Astrocyte of the cerebellum (primary cell): ENCODE results near the gene NEURL3.

Experiments used
- DNase-seq: peaks from one replicate; pipeline ENCODE4 v3.0.0-alpha.2; 2011; ENCODE audit warnings: low read depth
- H3K4me3 ChIP-seq: 2 replicates; pipeline ENCODE4 v1.5.1; 2011; ENCODE audit warnings: mild to moderate bottlenecking, low read depth, low read length, moderate library complexity
- in situ Hi-C: cut with HindIII; loops from 2 replicates; pipeline ENCODE4 v1.10.0; 2017; ENCODE audit warnings: low sequenced_read_pairs
- TF ChIP-seq, protein P1 (sequence below): IDR thresholded peaks from 2 replicates; pipeline ENCODE4 v1.5.1; 2012; ENCODE audit warnings: low read length, low read depth, moderate library complexity, mild to moderate bottlenecking; ENCODE audit errors: missing control alignments

Gene NEURL3

DNA sequence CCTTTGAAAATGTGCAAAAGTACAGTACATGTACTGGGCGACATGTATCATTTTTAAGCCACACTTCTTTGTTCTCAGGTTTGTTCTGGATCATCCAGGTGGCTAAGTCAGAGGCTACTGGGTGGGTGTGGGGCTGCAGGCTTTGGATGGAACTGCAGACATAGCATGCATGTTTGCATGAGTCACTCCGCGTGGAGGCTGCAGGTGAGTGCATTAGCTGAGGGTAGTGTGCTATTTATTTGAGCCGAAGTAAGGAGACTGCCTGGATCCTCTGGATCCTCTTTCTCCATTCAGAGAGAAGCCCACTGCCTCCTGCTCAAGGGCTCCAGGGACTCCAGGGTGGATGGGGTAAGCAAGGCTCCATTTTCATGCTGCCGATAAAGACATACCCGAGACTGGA is 9.4 kb upstream of the NEURL3 start:
- in situ Hi-C loops = no loop called here
- H3K4me3 ChIP-seq = no peak overlapping the region
- TF ChIP-seq, protein P1, sequence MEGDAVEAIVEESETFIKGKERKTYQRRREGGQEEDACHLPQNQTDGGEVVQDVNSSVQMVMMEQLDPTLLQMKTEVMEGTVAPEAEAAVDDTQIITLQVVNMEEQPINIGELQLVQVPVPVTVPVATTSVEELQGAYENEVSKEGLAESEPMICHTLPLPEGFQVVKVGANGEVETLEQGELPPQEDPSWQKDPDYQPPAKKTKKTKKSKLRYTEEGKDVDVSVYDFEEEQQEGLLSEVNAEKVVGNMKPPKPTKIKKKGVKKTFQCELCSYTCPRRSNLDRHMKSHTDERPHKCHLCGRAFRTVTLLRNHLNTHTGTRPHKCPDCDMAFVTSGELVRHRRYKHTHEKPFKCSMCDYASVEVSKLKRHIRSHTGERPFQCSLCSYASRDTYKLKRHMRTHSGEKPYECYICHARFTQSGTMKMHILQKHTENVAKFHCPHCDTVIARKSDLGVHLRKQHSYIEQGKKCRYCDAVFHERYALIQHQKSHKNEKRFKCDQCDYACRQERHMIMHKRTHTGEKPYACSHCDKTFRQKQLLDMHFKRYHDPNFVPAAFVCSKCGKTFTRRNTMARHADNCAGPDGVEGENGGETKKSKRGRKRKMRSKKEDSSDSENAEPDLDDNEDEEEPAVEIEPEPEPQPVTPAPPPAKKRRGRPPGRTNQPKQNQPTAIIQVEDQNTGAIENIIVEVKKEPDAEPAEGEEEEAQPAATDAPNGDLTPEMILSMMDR = no peak
- no peak for DNase-seq

DNA sequence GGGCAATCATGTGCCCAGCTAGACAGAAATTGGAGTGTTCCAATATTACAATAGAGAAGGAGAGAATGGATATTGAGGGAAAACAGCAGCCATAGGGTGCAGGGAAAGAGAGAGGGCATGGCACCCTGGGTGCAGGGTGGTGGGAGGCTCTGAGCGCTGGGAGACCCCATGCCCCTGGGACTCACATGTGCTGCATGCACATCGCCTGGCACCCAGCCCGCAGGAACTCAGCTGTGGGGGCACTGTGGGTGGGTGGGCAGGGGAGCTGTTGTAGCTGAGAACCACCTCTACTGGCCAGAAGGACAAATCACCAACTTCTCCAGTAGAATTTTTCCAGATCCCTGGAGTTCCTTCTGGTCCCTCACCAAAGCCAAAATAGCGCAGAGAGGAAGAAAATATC is 7.2 kb upstream of the NEURL3 start:
- TF ChIP-seq, protein P1 = no peak
- in situ Hi-C loops = no loop called here
- H3K4me3 ChIP-seq = no peak overlapping the region
- DNase-seq = no peak

DNA sequence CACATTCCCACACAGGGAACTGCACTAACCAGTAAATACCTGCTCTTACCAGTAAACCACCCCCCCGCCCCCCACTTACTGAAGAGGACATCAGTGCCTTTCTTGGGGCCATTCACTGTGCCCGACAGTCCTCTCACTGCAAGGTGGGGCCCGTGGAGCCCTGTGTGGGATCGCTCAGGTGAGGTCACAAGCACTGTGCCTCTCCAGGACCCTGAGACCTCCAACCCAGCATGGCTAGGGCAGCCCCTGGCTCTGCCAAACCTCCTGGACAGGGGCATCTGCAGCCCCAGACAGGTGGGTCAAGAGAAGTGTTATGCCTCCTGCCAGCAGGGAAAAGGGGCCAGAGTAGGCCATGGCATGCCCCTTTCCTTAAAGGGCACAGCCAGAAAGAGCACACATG is 6.7 kb upstream of the NEURL3 start:
- no peak overlapping the region for H3K4me3 ChIP-seq
- in situ Hi-C loops = no loop called here
- no peak for DNase-seq
- TF ChIP-seq, protein P1 = no peak

DNA sequence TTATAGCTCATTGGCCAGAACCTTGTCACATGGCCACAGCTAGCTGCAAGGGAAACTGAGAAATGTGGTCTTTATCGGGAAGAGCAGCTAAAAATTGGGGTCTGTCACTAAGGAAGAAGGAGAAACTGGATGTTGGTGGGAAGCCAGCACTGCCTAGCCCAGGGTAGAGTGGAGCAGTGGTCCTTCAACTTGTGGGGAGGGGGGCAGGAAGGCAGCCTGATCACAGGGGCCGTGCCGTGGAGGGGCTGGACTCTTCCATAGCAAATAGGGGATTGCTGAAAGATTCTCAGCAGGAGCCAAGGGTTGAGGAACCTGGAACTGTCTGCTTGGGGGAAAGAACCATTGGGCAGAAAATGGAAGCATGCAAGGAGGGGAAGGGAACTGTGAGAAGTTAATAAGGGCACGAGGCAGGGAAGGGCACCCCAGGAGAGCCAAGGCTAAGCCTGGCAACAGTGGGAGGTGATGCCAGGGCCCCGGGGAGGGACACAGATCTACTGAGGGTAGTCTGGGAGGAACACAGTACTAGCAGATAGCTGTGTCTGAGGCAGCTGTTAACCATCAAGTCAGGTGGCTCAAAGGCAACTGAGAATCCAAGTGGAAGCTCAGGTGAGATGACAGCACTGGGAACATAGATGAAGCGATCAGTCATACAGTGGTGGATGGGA is 5.9 kb upstream of the NEURL3 start:
- in situ Hi-C loops = no loop called here
- DNase-seq = no peak
- no peak overlapping the region for H3K4me3 ChIP-seq
- TF ChIP-seq, protein P1 = no peak

DNA sequence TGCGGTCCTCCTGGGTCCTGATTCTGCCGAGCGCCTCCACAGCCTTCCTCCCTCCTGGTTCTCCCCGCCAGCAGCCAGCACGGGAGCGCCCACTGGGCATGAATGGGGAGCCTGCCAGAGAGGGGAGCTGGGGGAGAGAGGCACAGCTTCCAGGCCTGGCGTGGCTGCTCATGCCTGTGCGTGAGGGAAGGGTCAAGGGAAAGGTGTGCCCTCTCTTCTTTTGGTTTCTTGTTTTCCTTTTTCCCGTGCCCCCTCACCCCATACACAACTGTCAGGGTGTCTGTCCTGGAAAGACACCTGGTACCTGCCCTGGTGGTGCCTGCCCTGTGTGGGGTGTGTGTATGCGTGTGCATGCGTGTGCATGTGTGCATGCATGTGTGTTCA is 4.7 kb upstream of the NEURL3 start:
- no peak overlapping the region for H3K4me3 ChIP-seq
- in situ Hi-C loops = no loop called here
- TF ChIP-seq, protein P1 = no peak
- DNase-seq = no peak

DNA sequence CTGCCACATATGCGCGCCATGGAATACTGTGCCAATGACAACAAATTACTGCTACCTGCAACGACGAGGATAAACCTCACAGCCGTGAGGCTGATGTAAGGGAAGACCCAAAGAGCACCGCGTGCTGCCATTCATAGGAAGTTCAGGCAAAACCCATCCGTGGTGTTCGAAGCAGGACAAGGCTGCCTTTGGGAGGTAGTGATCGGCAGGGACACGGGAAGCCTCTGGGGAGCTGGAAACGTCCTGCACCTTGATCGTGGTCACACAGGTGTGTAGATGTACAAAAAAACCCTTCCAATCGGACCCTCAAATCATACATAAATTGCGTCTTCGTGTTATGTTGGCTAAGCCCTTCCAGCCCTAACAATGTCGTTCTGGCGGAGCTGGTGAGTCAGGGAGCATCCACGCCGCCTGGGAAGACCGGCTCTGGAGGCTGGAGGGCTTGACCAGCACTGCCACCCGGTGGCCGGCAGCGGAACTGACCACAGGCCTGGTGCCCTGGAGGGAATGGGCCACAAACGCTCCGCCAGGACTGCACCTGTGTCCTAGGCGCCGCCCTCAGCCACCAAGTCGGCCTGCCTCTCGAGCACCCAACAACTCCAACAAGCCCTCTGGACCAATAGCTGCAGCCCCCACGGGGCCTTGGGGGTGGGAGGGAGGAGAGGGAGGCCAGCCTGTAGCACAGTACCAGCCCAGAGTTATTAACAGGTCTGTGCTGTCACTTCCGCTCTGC is 4.1 kb upstream of the NEURL3 start:
- TF ChIP-seq, protein P1 = peak; percentile 96
- in situ Hi-C loops = no loop called here
- H3K4me3 ChIP-seq = no peak overlapping the region
- peak; percentile 68 for DNase-seq
